Breast epithelium (tissue), 3 donors: ENCODE results near the gene RTN1.

Experiments used
- CTCF ChIP-seq, 3 donors: fragments of 450-650 bp; IDR thresholded peaks; one replicate each; pipeline ENCODE4 v1.5.1; 2016 to 2017; ENCODE audit warnings: antibody characterized with exemption in 3 of 3, mild to moderate bottlenecking in 3 of 3, moderate library complexity in 3 of 3
- POLR2AphosphoS5 ChIP-seq, 3 donors: sonication (generic); formaldehyde crosslinking; IDR thresholded peaks; one replicate each; pipeline ENCODE4 v1.6.1; 2017; ENCODE audit warnings: antibody characterized with exemption in 3 of 3

- TF ChIP-seq CTCF (IDR thresholded peaks at IDR 0.05), result no peak
- TF ChIP-seq POLR2AphosphoS5 (IDR thresholded peaks at IDR 0.05), result no peak
Measured at GRCh38 chr14:59850458-59850857, 20.1 kb downstream of the RTN1 start.
